Measurements from ENCODE around the gene PEMT. TPM values are rescaled to one million over a fixed set of nuclear protein-coding genes. Genes with fewer than 3 reads are reported as not detected.
A peak's percentile ranks its signal among the peaks of the same experiment; 100 is the strongest.
"Not testable (repeated sequence)": the region's sequence is repeated elsewhere in the genome, so short reads cannot be mapped to it uniquely, and the experiment has no call there.

The PEMT gene, protein sequence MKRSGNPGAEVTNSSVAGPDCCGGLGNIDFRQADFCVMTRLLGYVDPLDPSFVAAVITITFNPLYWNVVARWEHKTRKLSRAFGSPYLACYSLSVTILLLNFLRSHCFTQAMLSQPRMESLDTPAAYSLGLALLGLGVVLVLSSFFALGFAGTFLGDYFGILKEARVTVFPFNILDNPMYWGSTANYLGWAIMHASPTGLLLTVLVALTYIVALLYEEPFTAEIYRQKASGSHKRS
- 17.9 and 20.0 TPM in 2 replicates for total RNA-seq

DNA sequence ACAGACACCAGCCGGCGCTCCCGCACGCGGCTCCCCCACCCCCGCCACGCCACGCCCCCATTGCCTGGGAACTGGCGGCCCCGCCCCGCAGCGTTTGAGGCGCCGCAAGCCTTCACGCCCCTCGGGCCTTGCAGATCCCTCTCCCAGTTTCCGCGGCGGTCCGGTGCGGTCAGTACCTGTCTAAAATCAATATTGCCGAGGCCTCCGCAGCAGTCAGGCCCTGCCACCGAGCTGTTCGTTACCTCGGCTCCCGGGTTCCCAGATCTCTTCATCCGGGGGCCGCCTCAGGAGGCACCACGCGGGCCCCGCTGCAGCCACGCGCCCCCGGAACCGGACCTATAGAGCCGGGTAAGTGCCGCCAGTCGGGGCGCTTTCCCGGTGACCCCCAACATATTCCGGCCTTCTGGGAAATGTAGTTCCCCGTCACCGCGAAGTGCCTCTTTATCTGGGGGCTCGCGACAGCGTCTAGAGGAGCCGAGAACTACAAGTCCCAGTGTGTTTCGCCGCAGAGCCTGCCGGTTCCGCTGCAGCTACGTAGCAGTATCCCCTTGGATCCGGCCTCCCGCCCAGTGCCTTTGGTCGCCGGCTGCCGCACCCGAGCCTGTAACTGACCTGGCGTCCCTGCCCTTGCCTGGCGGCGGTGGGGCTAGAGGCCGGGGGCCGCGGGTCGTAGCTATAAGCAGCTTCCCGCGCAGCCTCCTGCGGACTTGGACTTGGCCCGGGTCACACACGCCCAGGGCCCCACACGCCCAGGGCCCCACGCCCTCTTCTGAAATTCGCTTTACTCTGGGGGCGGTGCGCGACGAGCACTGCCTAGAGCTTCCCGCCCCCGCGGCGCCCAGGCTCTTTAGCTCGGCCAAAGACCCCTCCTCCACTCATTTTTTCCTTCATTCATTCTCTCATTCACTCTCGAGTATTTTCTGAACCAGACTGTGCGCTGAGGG lies at the start of gene PEMT:
TSS of gene PEMT (minus strand) at position 354 of the 944 bp plus-strand sequence. CDS start at position 272, 82 bp downstream.
- peak; percentile 99 for DNase-seq (ENCODE audit: low read depth in 2 of 2)

DNA sequence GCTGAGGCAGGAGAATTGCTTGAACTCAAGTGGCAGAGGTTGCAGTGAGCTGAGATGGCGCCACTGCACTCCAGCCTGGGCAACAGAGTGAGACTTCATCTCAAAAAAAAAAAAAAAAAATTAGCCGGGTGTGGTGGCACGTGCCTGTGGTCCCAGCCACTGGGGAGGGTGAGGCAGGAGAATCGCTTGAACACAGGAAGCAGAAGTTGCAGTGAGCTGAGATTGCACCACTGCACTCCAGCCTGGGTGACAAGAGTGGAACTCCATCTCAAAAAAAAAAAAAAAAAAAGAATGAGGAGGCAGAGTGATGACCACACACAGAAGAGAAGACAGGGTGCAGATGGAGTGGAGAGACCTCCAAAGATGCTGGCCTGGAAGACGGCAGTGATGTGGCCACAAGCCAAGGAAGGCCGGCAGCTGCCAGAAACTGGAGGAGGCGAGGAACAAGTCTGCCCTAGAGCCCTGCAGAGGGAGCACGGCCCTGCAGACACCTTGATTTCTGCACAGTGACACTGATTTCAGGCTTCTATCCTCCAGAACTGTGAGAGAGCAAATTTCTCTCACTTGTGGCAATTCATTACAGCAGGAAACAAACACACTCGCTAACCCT lies 48.3 kb upstream of the PEMT start:
- not testable (repeated sequence) for DNase-seq (ENCODE audit: low read depth in 2 of 2)

DNA sequence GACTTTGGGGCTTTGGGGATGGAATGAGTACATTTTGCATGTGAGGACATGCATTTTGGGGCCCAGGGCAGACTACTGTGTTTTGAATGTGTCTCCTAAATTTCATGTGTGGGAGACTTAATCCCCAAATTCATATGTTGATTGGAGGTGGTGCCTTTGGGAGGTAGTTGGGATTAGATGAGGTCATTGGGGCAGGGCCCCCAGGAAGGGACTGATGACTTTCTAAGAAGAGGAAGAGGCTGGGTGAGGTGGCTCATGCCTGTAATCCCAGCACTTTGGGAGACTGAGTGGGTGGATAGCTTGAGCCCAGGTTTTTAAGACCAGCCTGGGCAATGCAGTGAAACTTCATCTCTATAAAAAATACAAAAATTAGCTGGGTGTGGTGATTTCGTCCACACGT lies 47.0 kb upstream of the PEMT start:
- no peak for DNase-seq (ENCODE audit: low read depth in 2 of 2)

DNA sequence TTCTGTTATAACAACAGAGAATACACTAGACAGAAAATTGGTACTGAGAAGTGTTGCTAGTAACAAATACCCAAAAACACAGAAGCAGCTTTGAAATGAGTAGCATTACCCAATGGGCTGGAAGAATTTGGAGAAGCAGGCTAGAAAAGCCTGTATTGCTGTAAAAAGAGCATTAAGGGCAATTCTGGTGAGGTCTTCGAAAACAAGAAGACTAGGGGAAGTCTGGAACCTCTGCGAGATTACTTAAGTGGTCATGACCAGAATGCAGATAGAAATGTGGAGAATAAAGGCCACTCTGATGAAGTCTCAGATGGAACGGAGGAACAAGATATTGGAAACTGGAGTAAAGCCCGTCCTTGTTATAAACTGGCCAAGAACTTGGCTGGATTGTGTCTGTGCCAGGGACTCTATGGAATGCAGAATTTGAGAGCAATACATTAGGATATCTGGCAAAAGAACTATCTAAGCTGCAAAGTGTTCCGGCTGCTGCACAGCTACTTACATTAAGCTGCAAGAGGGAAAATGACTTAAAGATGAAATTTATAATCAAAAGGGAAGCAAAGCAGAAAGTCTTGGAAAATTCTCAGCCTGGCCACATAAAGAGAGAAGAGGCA lies 44.9 kb upstream of the PEMT start:
- DNase-seq (ENCODE audit: low read depth in 2 of 2): no peak

DNA sequence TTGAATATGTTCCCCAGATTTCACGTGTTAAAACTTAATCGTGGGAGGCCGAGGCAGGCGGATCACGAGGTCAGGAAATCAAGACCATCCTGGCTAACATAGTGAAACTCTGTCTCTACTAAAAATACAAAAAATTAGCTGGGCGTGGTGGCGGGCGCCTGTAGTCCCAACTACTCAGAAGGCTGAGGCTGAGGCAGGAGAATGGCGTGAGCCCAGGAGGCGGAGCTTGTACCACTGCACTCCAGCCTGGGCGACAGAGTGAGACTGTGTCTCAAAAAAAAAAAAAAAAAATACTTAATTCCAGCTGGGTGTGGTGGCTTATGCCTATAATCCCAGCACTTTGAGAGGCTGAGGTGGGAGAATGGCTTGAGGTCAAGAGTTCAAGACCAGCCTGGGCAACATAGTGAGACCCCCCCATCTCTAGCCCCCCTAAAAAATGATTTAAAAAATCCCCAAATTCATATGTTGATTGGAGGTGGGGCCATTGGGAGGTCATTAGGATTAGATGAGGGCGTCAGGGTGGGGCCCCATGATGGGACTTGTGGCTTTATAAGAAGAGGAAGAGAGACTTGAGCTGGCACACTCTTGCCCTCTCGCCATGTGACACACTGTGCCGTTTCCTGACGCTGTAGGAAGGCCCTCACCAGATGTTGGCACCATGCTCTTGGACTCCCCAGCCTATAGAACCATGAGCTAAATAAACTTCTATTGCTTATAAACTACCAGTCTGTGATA lies 44.2 kb upstream of the PEMT start:
- DNase-seq (ENCODE audit: low read depth in 2 of 2): not testable (repeated sequence)

DNA sequence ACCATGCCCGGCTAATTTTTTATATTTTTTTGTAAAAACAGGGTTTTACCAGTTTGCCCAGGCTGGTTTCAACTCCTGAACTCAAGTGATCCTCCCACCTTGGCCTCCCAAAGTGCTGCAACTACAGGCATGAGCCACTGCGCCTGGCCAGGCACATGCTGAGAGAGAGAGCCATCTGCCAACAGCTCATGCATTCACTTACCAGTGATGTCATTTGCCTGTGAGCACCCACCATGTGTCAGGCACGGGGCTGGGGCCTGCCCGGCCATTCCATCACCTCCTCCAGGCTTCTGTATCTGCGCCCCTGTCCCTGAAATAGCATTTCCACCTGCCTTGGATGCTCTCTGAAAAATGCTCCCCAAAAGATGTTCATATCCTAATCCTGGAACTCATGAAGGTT lies 43.6 kb upstream of the PEMT start:
- no peak for DNase-seq (ENCODE audit: low read depth in 2 of 2)

DNA sequence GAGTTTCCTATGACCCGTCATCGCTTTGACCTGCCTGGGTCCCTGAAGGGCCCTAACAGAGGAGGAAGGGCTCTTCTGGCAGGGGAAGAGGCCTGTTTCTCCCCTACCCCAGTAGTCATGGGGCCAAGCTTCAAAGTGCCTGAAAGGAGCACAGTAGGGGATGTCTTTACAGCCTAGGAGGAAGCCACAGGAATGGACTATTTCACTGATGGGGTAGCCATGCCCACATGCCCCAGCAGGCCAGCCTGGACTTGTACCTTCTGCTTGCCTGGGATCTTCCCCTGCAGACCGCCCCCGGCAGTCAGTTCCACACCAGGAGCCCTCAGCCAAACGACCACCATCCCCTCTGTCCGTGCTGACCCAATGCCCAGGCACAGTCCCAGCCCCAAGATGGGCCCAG lies 41.8 kb upstream of the PEMT start:
- DNase-seq (ENCODE audit: low read depth in 2 of 2): no peak

DNA sequence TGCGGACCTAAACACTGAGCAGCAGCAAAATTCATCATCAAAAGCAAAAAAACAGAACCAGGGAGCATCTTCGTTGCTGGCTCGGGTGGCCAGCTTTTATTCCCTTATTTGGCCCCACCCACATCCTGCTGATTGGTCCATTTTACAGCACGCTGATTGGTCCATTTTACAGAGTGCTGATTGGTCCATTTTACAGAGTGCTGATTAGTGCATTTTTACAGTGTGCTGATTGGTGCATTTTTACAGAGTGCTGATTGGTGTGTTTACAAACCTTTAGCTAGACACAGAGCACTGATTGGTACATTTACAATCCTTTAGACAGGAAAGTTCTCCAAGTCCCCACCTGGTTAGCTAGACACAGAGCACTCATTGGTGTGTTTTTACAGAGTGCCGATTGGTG lies 41.2 kb upstream of the PEMT start:
- peak; percentile 9 to 17 for DNase-seq (ENCODE audit: low read depth in 2 of 2)

DNA sequence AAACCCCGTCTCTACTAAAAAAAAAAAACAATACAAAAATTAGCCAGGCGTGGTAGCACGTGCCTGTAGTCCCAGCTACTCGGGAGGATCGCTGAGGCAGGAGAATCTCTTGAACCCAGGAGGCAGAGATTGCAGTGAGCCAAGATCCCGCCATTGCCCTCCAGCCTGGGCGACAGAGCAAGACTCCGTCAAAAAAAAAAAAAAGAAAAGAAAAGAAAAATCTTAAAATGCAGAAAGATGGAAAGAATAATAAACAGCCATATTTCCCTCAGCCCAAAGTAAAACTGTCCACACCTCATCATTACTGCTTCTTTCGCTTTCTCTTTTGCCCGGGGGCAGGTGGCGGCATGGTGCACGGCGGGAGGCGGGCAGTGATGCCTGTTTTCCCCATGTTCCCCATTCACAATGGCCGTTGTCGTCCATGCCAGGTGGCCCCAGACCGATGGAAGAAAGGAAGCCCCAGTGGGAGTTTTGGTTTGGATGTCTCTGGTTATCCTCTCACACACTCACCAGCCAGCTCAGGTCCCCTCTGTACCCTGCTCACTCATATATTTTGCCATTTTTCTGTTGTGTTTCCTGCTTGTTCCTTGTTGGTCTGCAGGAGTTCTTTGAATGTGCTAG lies 37.0 kb upstream of the PEMT start:
- DNase-seq (ENCODE audit: low read depth in 2 of 2): peak in 1 of 2 donors; percentile 66

DNA sequence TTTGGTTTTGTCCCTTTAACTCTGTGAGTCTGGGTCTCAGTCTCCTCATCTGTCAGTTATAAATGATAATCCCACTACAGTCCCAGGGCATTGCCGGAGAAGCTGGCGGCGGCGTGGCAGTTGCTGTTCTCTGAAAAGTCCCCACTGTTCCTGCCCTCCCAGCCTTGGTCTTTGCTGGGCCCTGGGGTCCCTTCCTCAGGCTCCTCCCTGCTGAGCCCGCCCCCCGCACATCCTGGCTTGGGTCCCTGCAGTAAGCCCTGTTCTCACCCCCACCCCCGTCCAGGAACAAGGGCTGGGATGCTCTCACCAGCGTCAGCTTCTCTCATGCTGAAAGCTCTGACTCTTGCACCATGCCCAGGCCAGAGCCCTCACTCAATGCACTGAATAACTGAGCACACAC lies 35.3 kb upstream of the PEMT start:
- no peak for DNase-seq (ENCODE audit: low read depth in 2 of 2)

DNA sequence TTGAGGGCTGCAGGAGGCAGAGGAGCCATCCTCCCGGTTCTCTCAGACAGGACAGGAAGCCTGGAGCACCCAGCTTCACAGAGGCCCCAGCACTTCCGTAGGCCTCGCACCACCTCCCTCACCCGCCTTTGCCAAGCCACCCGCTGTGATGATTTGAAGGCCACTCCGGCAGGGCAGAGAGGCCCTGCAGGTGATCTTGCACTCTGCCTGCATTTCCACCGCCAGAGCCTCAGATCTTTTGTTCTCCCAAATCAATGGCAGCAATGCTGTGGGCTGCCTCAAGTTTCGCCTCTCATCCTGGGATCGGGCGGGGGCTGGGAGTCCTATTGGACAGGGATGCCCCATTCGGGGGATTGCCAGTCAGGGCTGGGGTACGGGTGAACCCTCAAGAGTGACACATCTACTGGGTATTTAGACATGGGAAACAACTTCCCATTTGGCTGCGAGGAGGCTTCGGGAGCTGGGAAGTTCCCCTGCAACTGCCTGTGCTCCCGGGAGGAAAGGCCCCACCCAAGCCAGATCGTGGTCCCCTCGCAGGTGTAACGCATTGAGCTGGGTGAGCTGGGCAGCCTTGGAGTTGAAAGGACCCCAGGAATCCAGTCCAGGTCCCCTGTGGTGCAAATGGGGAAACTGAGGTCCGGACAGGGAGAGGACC lies 34.8 kb upstream of the PEMT start:
- no peak for DNase-seq (ENCODE audit: low read depth in 2 of 2)

DNA sequence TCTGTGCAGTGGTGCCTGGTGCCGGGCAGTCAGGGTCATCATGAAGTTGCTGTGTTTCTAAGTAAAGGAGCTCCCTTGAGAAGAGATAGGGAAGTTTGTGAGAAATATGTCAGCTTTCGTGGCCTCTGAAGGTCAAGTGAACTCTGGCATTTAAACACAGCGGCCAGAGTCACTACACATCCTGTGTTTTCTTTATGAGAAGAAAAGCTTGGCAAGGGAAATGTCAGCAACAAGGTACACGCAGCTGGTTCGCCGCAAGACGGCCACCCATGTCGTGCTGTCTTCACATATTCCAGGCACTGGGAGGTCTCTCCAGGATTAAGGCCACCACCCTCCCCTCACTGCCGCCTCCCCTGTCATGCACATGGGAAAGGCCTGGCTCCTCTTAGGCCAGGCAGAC lies 33.2 kb upstream of the PEMT start:
- no peak for DNase-seq (ENCODE audit: low read depth in 2 of 2)

DNA sequence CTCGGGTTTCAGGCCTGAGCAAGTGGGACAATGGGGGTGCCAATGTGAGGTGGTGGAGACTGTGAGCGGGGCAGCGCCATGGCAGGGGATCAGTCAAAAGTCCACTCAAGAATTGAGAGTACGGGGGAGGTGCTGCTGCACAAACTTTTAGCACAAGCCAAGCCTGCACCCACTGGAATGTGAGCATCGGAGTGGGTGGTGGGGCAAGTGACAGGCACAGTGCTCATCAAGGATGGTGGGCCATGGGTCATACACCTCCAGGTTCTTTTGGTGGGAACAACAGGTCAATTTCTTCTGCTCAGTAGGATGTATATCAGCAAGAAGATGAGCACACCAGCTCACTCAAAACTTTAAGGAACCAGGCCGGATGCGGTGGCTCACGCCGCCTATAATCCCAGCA lies 32.4 kb upstream of the PEMT start:
- DNase-seq (ENCODE audit: low read depth in 2 of 2): no peak

DNA sequence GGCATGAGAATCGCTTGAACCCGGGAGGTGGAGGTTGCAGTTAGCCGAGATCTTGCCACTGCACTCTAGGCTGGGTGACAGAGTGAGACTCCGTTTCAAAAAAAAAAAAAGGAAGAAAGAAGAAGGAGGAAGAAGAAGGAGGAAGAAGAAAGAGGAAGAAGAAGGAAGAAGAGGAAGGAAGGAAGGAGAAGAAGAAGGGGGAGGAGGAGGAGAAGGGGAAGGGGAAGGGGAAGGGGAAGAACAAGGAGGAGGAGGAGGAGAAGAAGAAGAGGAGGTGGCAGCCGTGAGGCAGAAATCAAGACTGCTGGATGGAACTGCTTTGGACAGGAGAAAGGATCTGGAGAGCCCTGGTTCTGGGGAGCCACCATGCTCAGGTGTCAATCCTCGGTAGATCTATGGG lies 29.7 kb upstream of the PEMT start:
- no peak for DNase-seq (ENCODE audit: low read depth in 2 of 2)

DNA sequence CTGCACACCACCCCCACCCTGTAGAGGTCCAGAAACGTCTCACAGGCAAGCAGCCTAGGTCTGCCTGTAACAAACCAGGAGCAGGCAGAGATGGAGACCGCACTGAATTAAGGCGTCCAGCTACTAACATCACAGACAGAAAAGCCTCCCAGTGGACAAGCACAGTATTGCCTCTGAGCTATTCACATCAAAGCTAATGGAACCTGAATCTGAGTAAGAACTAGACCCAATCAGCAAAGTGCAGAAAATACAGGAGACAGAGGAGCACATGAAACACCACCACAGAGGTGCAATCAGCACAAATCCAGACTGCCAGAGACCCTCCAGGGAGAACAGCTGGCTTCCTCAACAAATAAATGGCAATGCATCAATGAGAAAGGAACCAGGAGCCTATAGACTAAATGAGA lies 22.2 kb upstream of the PEMT start:
- DNase-seq (ENCODE audit: low read depth in 2 of 2): peak; percentile 73 to 88

DNA sequence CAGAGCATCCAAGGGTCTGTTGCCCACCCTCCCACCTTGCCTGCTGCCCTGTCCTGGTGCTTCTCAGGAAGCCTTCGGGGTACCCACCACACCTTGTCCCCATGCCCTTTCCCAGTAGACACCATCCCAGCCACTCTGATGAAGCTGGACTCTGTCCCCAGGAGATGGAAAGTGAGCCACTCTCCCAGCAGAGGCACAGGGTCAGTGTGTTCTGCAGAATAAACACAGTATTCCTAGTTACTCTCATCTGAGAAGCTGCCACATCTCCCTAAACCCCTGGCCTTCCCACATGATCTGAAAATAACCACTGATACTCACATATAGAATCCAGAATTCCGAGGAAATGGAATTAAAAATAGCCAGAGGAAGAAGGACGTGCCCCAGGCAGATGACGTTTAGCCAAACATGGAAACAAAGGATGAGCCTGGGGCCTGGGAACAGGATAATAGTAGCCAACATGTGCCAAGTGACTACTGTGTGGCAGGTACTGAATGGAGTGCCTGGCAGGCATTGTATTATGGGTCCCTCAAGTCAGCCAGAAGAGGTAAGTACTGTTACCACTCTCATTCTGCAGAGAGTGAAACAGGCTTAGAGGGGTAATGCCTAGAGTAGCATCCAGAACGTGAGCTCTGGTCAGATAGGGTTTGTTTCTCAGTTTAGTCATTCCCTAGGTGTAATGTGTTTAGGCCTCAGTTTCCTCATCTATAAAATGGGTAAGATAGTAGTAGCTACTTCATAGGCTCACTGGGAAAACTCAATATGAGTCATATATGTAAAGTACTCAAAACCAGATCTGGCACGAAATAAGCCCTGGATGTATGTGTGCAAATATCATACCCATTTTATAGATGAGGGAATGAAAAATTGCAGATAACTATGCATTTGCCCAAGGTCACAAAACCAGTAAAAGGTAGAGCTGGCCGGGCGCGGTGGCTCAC lies 20.8 kb upstream of the PEMT start:
- DNase-seq (ENCODE audit: low read depth in 2 of 2): peak; percentile 32 to 94

DNA sequence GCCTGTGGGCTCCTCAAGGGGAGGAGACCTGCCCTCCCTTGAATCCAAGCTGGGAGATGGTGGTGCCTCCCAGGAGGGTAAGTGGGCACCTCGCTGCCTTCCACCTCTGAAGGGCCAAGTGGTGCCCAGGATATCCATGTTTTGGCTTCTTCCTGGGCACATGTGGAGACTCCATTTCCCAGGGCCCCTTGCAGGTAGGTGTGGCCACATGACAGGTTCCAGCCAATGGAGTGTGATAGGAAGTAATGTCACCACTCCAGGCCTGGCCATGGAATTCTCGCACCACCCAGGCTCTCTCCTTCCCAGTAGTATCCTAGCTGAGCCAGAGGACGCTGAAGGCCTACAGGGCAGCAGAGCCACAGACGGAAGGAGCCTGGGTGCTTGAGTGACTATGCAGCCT lies 17.6 kb upstream of the PEMT start:
- DNase-seq (ENCODE audit: low read depth in 2 of 2): peak in 1 of 2 donors; percentile 27

DNA sequence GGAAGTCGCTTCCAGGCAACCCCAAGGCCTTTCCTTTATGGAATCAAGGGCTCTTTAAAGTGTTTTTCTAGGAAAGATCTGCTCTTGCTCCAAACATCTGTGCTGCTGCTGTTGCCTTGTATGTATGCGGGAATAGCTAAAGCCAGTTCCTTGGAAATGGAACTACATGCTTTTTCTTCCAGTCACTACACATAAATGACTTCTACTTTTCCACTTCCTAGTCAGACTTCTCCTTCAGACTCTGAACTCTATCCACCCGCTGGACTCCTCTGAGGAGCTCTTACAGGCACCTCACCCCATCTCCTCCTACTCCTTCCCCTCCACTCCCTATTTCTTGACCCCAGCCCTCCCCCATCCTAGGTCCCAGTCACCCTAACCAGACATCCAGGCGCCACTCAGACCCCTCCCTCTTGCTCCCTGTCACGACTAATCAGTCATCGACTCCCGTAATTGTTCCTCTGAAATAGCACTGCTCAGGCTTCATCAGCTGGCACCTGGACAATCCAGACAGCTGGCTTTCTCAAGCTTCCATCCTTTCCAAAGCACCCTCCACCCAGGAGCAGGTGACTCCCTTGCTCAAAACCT lies 15.0 kb upstream of the PEMT start:
- no peak for DNase-seq (ENCODE audit: low read depth in 2 of 2)

DNA sequence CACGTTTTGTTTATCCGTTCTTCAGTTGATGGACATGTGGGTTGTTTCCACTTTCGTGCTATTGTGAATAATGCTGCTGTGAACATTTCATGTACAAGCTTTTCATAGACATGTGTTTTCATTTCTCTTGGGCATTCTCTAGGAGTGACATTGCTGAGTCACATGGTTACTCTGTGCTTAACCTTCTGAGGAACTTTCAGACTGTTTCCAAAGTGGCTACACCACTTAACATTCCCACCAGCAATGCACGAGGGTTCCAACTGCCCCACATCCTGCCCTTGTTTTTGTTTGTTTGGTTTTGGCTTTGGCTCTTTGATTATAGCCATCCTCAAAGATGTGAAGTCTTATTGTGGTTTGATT lies 14.2 kb upstream of the PEMT start:
- DNase-seq (ENCODE audit: low read depth in 2 of 2): no peak

Data from lung microvascular endothelial cell (primary cell).